H1 (cell line): ENCODE measurements around the gene QRICH2. TPM values are rescaled to one million over a fixed set of nuclear protein-coding genes. Genes with fewer than 3 reads are reported as not detected.

Source experiments
- CTCF ChIA-PET: fragments of 300-600 bp; sonication (Branson Sonifier 250); formaldehyde crosslinking; loops from one replicate; lab custom pipeline; 2021; ENCODE audit not compliant: partially characterized antibody; lab: Charles Lee
- POLR2A ChIA-PET: fragments of 300-600 bp; sonication (Branson Sonifier 250); formaldehyde crosslinking; loops from one replicate; lab custom pipeline; 2021; ENCODE audit warnings: inconsistent platforms; ENCODE audit not compliant: partially characterized antibody; lab: Charles Lee
- DNase-seq, 2 experiments: peaks; one replicate each; pipeline versions ENCODE4 v3.0.0 to v3.0.0-alpha.2; 2010 to 2022; ENCODE audit warnings: low spot score in 2 of 2, low read depth in 1 of 2, mixed read lengths in 1 of 2
- FAIRE-seq: peaks from 2 replicates; lab custom pipeline; 2011; peaks lifted over from hg19 to GRCh38; lab: Jason Lieb, UNC
- H2AFZ ChIP-seq: 2 replicates; pipeline ENCODE4 v1.8.1; 2012; ENCODE audit warnings: low read length, inconsistent platforms
- H2AK5ac ChIP-seq: 2 replicates; pipeline ENCODE4 v1.6.1; 2013; ENCODE audit warnings: low read depth, low read length
- H2BK120ac ChIP-seq: replicated peaks from 2 replicates; pipeline ENCODE3; 2013; ENCODE audit warnings: low read depth, low read length, inconsistent platforms
- H2BK12ac ChIP-seq: 2 replicates; pipeline ENCODE4 v1.6.1; 2013; ENCODE audit warnings: low read depth, low read length
- H2BK15ac ChIP-seq: 2 replicates; pipeline ENCODE4 v1.6.1; 2013; ENCODE audit warnings: low read length
- H2BK20ac ChIP-seq: 2 replicates; pipeline ENCODE4 v1.6.1; 2013; ENCODE audit warnings: low read length
- H2BK5ac ChIP-seq: 2 replicates; pipeline ENCODE4 v1.6.1; 2013; ENCODE audit warnings: low read depth, low read length
- H3K14ac ChIP-seq: 2 replicates; pipeline ENCODE4 v1.6.1; 2013; ENCODE audit warnings: inconsistent platforms; ENCODE audit not compliant: insufficient read length
- H3K18ac ChIP-seq: 2 replicates; pipeline ENCODE4 v1.6.1; 2013; ENCODE audit warnings: low read length; ENCODE audit errors: extremely low read depth
- H3K23ac ChIP-seq: 2 replicates; pipeline ENCODE4 v1.6.1; 2013; ENCODE audit warnings: inconsistent platforms; ENCODE audit not compliant: insufficient read length
- H3K23me2 ChIP-seq: 2 replicates; pipeline ENCODE4 v1.6.1; 2013; ENCODE audit warnings: low read depth, low read length
- H3K27ac ChIP-seq: 2 replicates; pipeline ENCODE4 v1.6.1; 2011; ENCODE audit warnings: low read depth, low read length, inconsistent platforms
- H3K27me3 ChIP-seq, 4 experiments: replicated peaks in 1 of 4; 1 replicate in 1 of 4; 2 replicates in 3 of 4; pipeline versions ENCODE4 v1.6.1 to v1.8.1; 2011 to 2013; ENCODE audit warnings: low read length in 3 of 4, mild to moderate bottlenecking in 3 of 4, inconsistent platforms in 2 of 4, mixed read lengths in 2 of 4, moderate library complexity in 1 of 4; ENCODE audit not compliant: control insufficient read depth in 3 of 4, insufficient read depth in 3 of 4; ENCODE audit errors: extremely low read depth in 1 of 4
- H3K36me3 ChIP-seq, 4 experiments: 2 replicates each; pipeline versions ENCODE4 v1.6.1 to v1.8.1; 2011 to 2013; ENCODE audit warnings: mild to moderate bottlenecking in 4 of 4, low read length in 3 of 4, moderate library complexity in 2 of 4, control low read depth in 1 of 4, inconsistent platforms in 1 of 4; ENCODE audit not compliant: insufficient read depth in 4 of 4, control insufficient read depth in 2 of 4
- H3K4ac ChIP-seq: replicated peaks from 2 replicates; pipeline ENCODE3; 2013; ENCODE audit warnings: low read length, low read depth, mixed read lengths, inconsistent platforms; ENCODE audit not compliant: insufficient read length
- H3K4me1 ChIP-seq, 4 experiments: replicated peaks in 1 of 4; 1 replicate in 1 of 4; 2 replicates in 3 of 4; pipeline versions ENCODE4 v1.6.1 to v1.8.1; 2011 to 2013; ENCODE audit warnings: low read length in 3 of 4, inconsistent platforms in 2 of 4, mixed read lengths in 1 of 4; ENCODE audit not compliant: insufficient read depth in 4 of 4, control insufficient read depth in 3 of 4
- H3K4me2 ChIP-seq, 2 experiments: 2 replicates each; pipeline versions ENCODE4 v1.6.1 to v1.8.1; 2011 to 2013; ENCODE audit warnings: low read depth in 2 of 2, low read length in 2 of 2, control low read depth in 1 of 2, inconsistent platforms in 1 of 2, mild to moderate bottlenecking in 1 of 2; ENCODE audit not compliant: insufficient read depth in 1 of 2
- H3K4me3 ChIP-seq, 4 experiments: fragments of 200-600, 300-600 bp in 1 of 4; sonication (generic), shearing (Covaris generic), sonication (Bioruptor Twin) in 1 of 4; 2 replicates each; pipeline versions ENCODE4 v1.5.1 to v1.8.1; 2011 to 2016; ENCODE audit warnings: low read length in 4 of 4, low read depth in 3 of 4, control low read depth in 2 of 4, inconsistent platforms in 2 of 4, mild to moderate bottlenecking in 2 of 4, mixed read lengths in 1 of 4, moderate library complexity in 1 of 4; ENCODE audit not compliant: insufficient read depth in 2 of 4; ENCODE audit errors: extremely low read depth in 1 of 4
- H3K56ac ChIP-seq: replicated peaks from 2 replicates; pipeline ENCODE3; 2013; ENCODE audit warnings: low read depth, mild to moderate bottlenecking, mixed read lengths, low read length, inconsistent platforms; ENCODE audit not compliant: insufficient read length
- H3K79me1 ChIP-seq: 2 replicates; pipeline ENCODE4 v1.6.1; 2013; ENCODE audit warnings: low read depth, low read length, control low read depth
- H3K79me2 ChIP-seq, 2 experiments: 2 replicates each; pipeline versions ENCODE4 v1.6.1 to v1.8.1; 2012 to 2013; ENCODE audit warnings: low read length in 2 of 2, mild to moderate bottlenecking in 2 of 2, inconsistent platforms in 1 of 2; ENCODE audit not compliant: insufficient read depth in 2 of 2, control insufficient read depth in 1 of 2
- H3K9ac ChIP-seq, 4 experiments: replicated peaks in 1 of 4; 1 replicate in 1 of 4; 2 replicates in 3 of 4; pipeline versions ENCODE4 v1.6.1 to v1.8.1; 2011 to 2013; ENCODE audit warnings: low read depth in 3 of 4, low read length in 3 of 4, control low read depth in 2 of 4, mild to moderate bottlenecking in 2 of 4, moderate library complexity in 2 of 4, inconsistent platforms in 1 of 4; ENCODE audit errors: extremely low read depth in 1 of 4
- H3K9me3 ChIP-seq, 2 experiments: 2 replicates each; pipeline versions ENCODE4 v1.6.1 to v1.8.1; 2012 to 2013; ENCODE audit warnings: mild to moderate bottlenecking in 2 of 2, moderate library complexity in 2 of 2, control low read depth in 1 of 2, inconsistent platforms in 1 of 2, low read depth in 1 of 2, low read length in 1 of 2, mixed read lengths in 1 of 2; ENCODE audit not compliant: insufficient read depth in 2 of 2
- H4K20me1 ChIP-seq, 2 experiments: replicated peaks in 1 of 2; 2 replicates each; pipeline versions ENCODE3 to v1.8.1; 2011 to 2013; ENCODE audit warnings: inconsistent platforms in 2 of 2, low read length in 2 of 2, mild to moderate bottlenecking in 1 of 2; ENCODE audit not compliant: insufficient read depth in 2 of 2, control insufficient read depth in 1 of 2
- H4K5ac ChIP-seq: 2 replicates; pipeline ENCODE4 v1.6.1; 2013; ENCODE audit warnings: low read length, low read depth, mixed read lengths, inconsistent platforms; ENCODE audit not compliant: insufficient read length
- H4K8ac ChIP-seq: 2 replicates; pipeline ENCODE4 v1.8.0; 2013; ENCODE audit warnings: mild to moderate bottlenecking, moderate library complexity, low read length, inconsistent platforms; ENCODE audit not compliant: insufficient read depth; ENCODE audit errors: extremely low read depth
- H4K91ac ChIP-seq: replicated peaks from 2 replicates; pipeline ENCODE3; 2013; ENCODE audit warnings: low read length, mixed read lengths, inconsistent platforms; ENCODE audit not compliant: insufficient read length
- ASH2L ChIP-seq: fragments of 200-600, 300-600 bp; sonication (generic); IDR thresholded peaks from one replicate; pipeline ENCODE4 v1.7.1; 2017; ENCODE audit warnings: low read length
- BACH1 ChIP-seq: IDR thresholded peaks from 2 replicates; pipeline ENCODE4 v1.6.1; 2012; ENCODE audit warnings: low read length, improper control_type of control experiment
- CEBPB ChIP-seq: IDR thresholded peaks from 2 replicates; pipeline ENCODE4 v1.6.1; 2012; ENCODE audit warnings: low read depth, low read length
- PHF8 ChIP-seq: fragments of 200-600 bp; sonication (generic); conservative IDR thresholded peaks from 2 replicates; pipeline ENCODE4 v1.7.1; 2012; ENCODE audit warnings: low read depth, mild to moderate bottlenecking, inconsistent platforms, low read length, moderate library complexity
- POLR2AphosphoS5 ChIP-seq: IDR thresholded peaks from 2 replicates; pipeline ENCODE4 v1.6.1; 2011; ENCODE audit warnings: low read depth, low read length
- RFX5 ChIP-seq: IDR thresholded peaks from 2 replicates; pipeline ENCODE4 v1.6.1; 2011; ENCODE audit warnings: low read depth, low read length, improper control_type of control experiment, borderline replicate concordance
- SP4 ChIP-seq: IDR thresholded peaks from 2 replicates; pipeline ENCODE4 v1.6.1; 2012; ENCODE audit warnings: low read length, inconsistent platforms
- TAF7 ChIP-seq: optimal IDR thresholded peaks from 2 replicates; pipeline ENCODE3; 2011; ENCODE audit warnings: low read depth, mild to moderate bottlenecking, inconsistent platforms, low read length, moderate library complexity, borderline replicate concordance
- WGBS, 2 experiments: shearing (Covaris generic) in 1 of 2; methylation state at CpG; one replicate each; pipeline versions ENCODE4 v1.1.6 to v1.1.7; 2013 to 2015; ENCODE audit warnings: low lambda C conversion rate in 2 of 2, mixed read lengths in 2 of 2, inconsistent platforms in 1 of 2, low coverage in 1 of 2, missing lambda C conversion rate in 1 of 2; ENCODE audit not compliant: insufficient replicate concordance in 2 of 2, insufficient coverage in 1 of 2, insufficient read length in 1 of 2; ENCODE audit errors: extremely low coverage in 1 of 2, missing lambda C conversion rate in 1 of 2; 5-methylcytosine and 5-hydroxymethylcytosine counted together
- polyA plus RNA-seq, 7 experiments: library from polyadenylated mRNA; depleted of rRNA in 3 of 7; stranded (reverse) in 5 of 7; unstranded in 2 of 7; fragments of >200 nt in 5 of 7; fragments of 200-250 nt in 2 of 7; gene quantifications; 1 replicate in 5 of 7; 2 replicates in 1 of 7; 4 replicates in 1 of 7; pipeline versions ENCODE4 v1.2.1 to v1.2.3, GENCODE V29; 2011 to 2013; ENCODE audit warnings: missing spikeins in 2 of 7, mixed read lengths in 2 of 7
- total RNA-seq: library from RNA; stranded (reverse); fragmentation: NEBNext Ultra II Directional; extraction: Animal tissue kit (Norgen Biotek cat#: 25700); gene quantifications from 2 replicates; pipeline ENCODE4 v1.2.1, GENCODE V29; 2021
- TF ChIP-seq, protein P1 (sequence below): IDR thresholded peaks from 2 replicates; pipeline ENCODE4 v1.6.1; 2011; ENCODE audit warnings: low read depth, mild to moderate bottlenecking, low read length; ENCODE audit not compliant: insufficient read depth

QRICH2 gene
- total and polyA plus RNA-seq, 2 of the 8 experiments (the other 6 are each of a cell fraction or from before 2014, with no cell fraction given), result 2.8 to 3.8 TPM

DNA sequence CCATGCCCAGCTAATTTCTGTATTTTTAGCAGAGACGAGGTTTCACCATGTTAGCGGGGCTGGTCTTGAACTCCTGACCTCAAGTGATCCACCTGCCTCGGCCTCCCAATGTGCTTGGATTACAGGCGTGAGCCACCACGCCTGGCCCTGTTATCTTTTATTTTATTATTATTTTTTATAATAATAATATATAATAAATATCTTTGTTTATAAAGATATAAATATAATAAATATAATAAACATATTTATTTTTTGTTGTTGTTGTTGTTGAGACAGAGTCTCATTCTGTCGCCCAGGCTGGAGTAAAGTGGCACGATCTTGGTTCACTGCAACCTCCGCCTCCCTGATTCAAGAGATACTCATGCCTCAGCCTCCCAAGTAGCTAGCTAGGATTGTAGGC lies 60.8 kb downstream of the QRICH2 start:
- CTCF ChIA-PET, result interaction anchor here (0.9 to 7.5 kb wide), 11 partner anchors 12 to 120 kb away, joined by 3 to 49 read pairs (median 6); no protein-coding TSS in a partner anchor
- peaks cover 0 to 4% (median 3%) of the 10 kb centered on the region in 4 experiments; a peak in 6 of 7 replicates for H3K27me3 ChIP-seq

More for the DNA sequence above, 60.8 kb downstream of the QRICH2 start:
- no peak overlapping the region for H3K4me3 ChIP-seq
- no peak for DNase-seq
- no peaks in the 10 kb centered on the region for H3K79me2 ChIP-seq
- H2BK20ac ChIP-seq, result no peak overlapping the region
- H3K18ac ChIP-seq, result no peak overlapping the region
- H2BK15ac ChIP-seq, result no peak overlapping the region
- H3K14ac ChIP-seq, result no peak overlapping the region
- FAIRE-seq, result no peak
- no peak overlapping the region for H3K27ac ChIP-seq
- H3K9me3 ChIP-seq, result no peaks in the 10 kb centered on the region
- H4K8ac ChIP-seq, result no peak overlapping the region
- no peak for TF ChIP-seq SP4
- TF ChIP-seq POLR2AphosphoS5, result no peak
- TF ChIP-seq BACH1, result no peak
- TF ChIP-seq TAF7, result no peak
- no peak for TF ChIP-seq PHF8
- TF ChIP-seq CEBPB, result no peak
- no peak for TF ChIP-seq RFX5
- TF ChIP-seq ASH2L, result no peak
- TF ChIP-seq, protein P1, sequence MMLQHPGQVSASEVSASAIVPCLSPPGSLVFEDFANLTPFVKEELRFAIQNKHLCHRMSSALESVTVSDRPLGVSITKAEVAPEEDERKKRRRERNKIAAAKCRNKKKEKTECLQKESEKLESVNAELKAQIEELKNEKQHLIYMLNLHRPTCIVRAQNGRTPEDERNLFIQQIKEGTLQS, result no peak
- no peak overlapping the region for H3K56ac ChIP-seq
- H2AFZ ChIP-seq, result no peak overlapping the region
- no peak overlapping the region for H3K4me2 ChIP-seq
- no peaks in the 10 kb centered on the region for H4K20me1 ChIP-seq
- H2BK120ac ChIP-seq, result no peak overlapping the region
- peaks cover 0 to 3% (median 1%) of the 10 kb centered on the region in 4 experiments; a peak in 3 of 7 replicates for H3K4me1 ChIP-seq
- POLR2A ChIA-PET, result interaction anchor here (1.4 kb wide), 2 partner anchors 15 to 23 kb away, joined by 5 to 6 read pairs; no protein-coding TSS in a partner anchor
- H3K36me3 ChIP-seq, result no peaks in the 10 kb centered on the region
- H3K79me1 ChIP-seq, result no peaks in the 10 kb centered on the region
- WGBS, 2 experiments, result 92% methylated on average over 8 of the region's 8 CpGs; no CpG with 5 or more reads in 1 of the 2 experiments
- no peaks in the 10 kb centered on the region for H3K23me2 ChIP-seq
- H4K5ac ChIP-seq, result no peak overlapping the region
- H2BK12ac ChIP-seq, result no peak overlapping the region
- no peak overlapping the region for H3K23ac ChIP-seq
- no peak overlapping the region for H2AK5ac ChIP-seq
- no peak overlapping the region for H3K9ac ChIP-seq
- H4K91ac ChIP-seq, result no peak overlapping the region
- H2BK5ac ChIP-seq, result no peak overlapping the region
- H3K4ac ChIP-seq, result no peak overlapping the region
